ENCODE results near the gene SETD7.

The SETD7 gene

GRCh38 chr4:139511320-139511719 is 44.7 kb downstream of the SETD7 start:
- Histone ChIP-seq H3K36me3 (ENCODE audit: control insufficient read depth, low read length) (peaks cover 81% of the 10 kb centered on the region), H3K4me1 (ENCODE audit: control insufficient read depth, low read length) (no peaks in the 10 kb centered on the region), H4K20me1 (ENCODE audit: control insufficient read depth, insufficient read depth, low read depth, low read length) (peaks cover 3% of the 10 kb centered on the region; the same call in 1 of the 2 replicates), H3F3A (ENCODE audit: control insufficient read depth, insufficient read depth) (0 out of 2 replicates have a peak, but pooled peaks cover 4% of the 10 kb centered on the region), H3K27ac (ENCODE audit: low read depth, low read length) (no peak overlapping the region), H3K4me2 (ENCODE audit: low read length) (no peak overlapping the region), H3K9me3 (ENCODE audit: control insufficient read depth, insufficient read depth, low read length) (no peaks in the 10 kb centered on the region), H3K4me3 (ENCODE audit: low read length) (no peak overlapping the region), H3K79me2 (ENCODE audit: control insufficient read depth, low read length) (no peaks in the 10 kb centered on the region), H3K9me2 (replicated peaks; ENCODE audit: control insufficient read depth, low read length) (no peaks in the 10 kb centered on the region), H3K27me3 (ENCODE audit: control insufficient read depth, low read length) (no peaks in the 10 kb centered on the region)
- TF ChIP-seq EZH2phosphoT487 (IDR thresholded peaks at IDR 0.05; ENCODE audit: borderline replicate concordance, low read length) (no peak), CTCF (IDR thresholded peaks at IDR 0.05; ENCODE audit: low read depth, low read length, poor library complexity, severe bottlenecking) (no peak)

GRCh38 chr4:139509727-139510410 is 46.1 kb downstream of the SETD7 start:
- TF ChIP-seq EZH2phosphoT487 (IDR thresholded peaks at IDR 0.05; ENCODE audit: borderline replicate concordance, low read length) = no peak
- TF ChIP-seq CTCF (IDR thresholded peaks at IDR 0.05; ENCODE audit: low read depth, low read length, poor library complexity, severe bottlenecking) = peak; percentile 17
- Histone ChIP-seq H3K4me3 (ENCODE audit: low read length) (no peak overlapping the region), H3K79me2 (ENCODE audit: control insufficient read depth, low read length) (no peaks in the 10 kb centered on the region), H3K27me3 (ENCODE audit: control insufficient read depth, low read length) (no peaks in the 10 kb centered on the region), H3K4me2 (ENCODE audit: low read length) (no peak overlapping the region), H4K20me1 (ENCODE audit: control insufficient read depth, insufficient read depth, low read depth, low read length) (peaks cover 3% of the 10 kb centered on the region; the same call in 1 of the 2 replicates), H3F3A (ENCODE audit: control insufficient read depth, insufficient read depth) (0 out of 2 replicates have a peak, but pooled peaks cover 4% of the 10 kb centered on the region), H3K9me3 (ENCODE audit: control insufficient read depth, insufficient read depth, low read length) (no peaks in the 10 kb centered on the region), H3K4me1 (ENCODE audit: control insufficient read depth, low read length) (no peaks in the 10 kb centered on the region), H3K9me2 (replicated peaks; ENCODE audit: control insufficient read depth, low read length) (no peaks in the 10 kb centered on the region), H3K27ac (ENCODE audit: low read depth, low read length) (no peak overlapping the region), H3K36me3 (ENCODE audit: control insufficient read depth, low read length) (peaks cover 75% of the 10 kb centered on the region)

GRCh38 chr4:139508581-139509237 is 47.3 kb downstream of the SETD7 start:
- no peak overlapping the region for H3K4me2 ChIP-seq (ENCODE audit: low read length)
- H3K27me3 ChIP-seq (ENCODE audit: control insufficient read depth, low read length) = no peaks in the 10 kb centered on the region
- peaks cover 3% of the 10 kb centered on the region; the same call in 1 of the 2 replicates for H4K20me1 ChIP-seq (ENCODE audit: control insufficient read depth, insufficient read depth, low read depth, low read length)
- no peak overlapping the region for H3K4me3 ChIP-seq (ENCODE audit: low read length)
- no peaks in the 10 kb centered on the region for H3K4me1 ChIP-seq (ENCODE audit: control insufficient read depth, low read length)
- TF ChIP-seq EZH2phosphoT487 (IDR thresholded peaks at IDR 0.05; ENCODE audit: borderline replicate concordance, low read length) (no peak), CTCF (IDR thresholded peaks at IDR 0.05; ENCODE audit: low read depth, low read length, poor library complexity, severe bottlenecking) (no peak)
- H3K36me3 ChIP-seq (ENCODE audit: control insufficient read depth, low read length) = peaks cover 67% of the 10 kb centered on the region
- no peaks in the 10 kb centered on the region for H3K79me2 ChIP-seq (ENCODE audit: control insufficient read depth, low read length)
- H3F3A ChIP-seq (ENCODE audit: control insufficient read depth, insufficient read depth) = 0 out of 2 replicates have a peak, but pooled peaks cover 4% of the 10 kb centered on the region
- H3K27ac ChIP-seq (ENCODE audit: low read depth, low read length) = no peak overlapping the region
- no peaks in the 10 kb centered on the region for H3K9me3 ChIP-seq (ENCODE audit: control insufficient read depth, insufficient read depth, low read length)
- no peaks in the 10 kb centered on the region for H3K9me2 ChIP-seq (replicated peaks; ENCODE audit: control insufficient read depth, low read length)
